K562 (cell line): Measurements from ENCODE around the gene IBA57. TPM values are rescaled to one million over a fixed set of nuclear protein-coding genes. Genes with fewer than 3 reads are reported as not detected.

Experiments used
- BHLHE40 ChIP-seq: IDR thresholded peaks from 2 replicates; pipeline ENCODE4 v1.6.1; 2011; ENCODE audit warnings: low read length, improper control_type of control experiment
- CBX3 ChIP-seq, 2 experiments: IDR thresholded peaks; 1 replicate in 1 of 2; 2 replicates in 1 of 2; pipeline ENCODE4 v1.6.1; 2012; ENCODE audit warnings: inconsistent platforms in 2 of 2, low read length in 2 of 2, borderline replicate concordance in 1 of 2, control low read depth in 1 of 2
- FOXJ3 ChIP-seq: sonication (generic); formaldehyde crosslinking; IDR thresholded peaks from 2 replicates; pipeline ENCODE4 v1.4.0; 2020; ENCODE audit warnings: mild to moderate bottlenecking, missing genetic modification reagents
- NFE2 ChIP-seq: IDR thresholded peaks from 2 replicates; pipeline ENCODE4 v1.6.1; 2014; ENCODE audit warnings: antibody characterized with exemption, low read depth
- POLR3A ChIP-seq: IDR thresholded peaks from 2 replicates; pipeline ENCODE4 v1.6.1; 2011; ENCODE audit warnings: borderline replicate concordance, mild to moderate bottlenecking, moderate library complexity; ENCODE audit not compliant: insufficient read length, insufficient read depth; ENCODE audit errors: extremely low read depth
- SMARCC2 ChIP-seq: fragments of 450-650 bp; IDR thresholded peaks from 2 replicates; pipeline ENCODE4 v1.6.1; 2017; ENCODE audit warnings: antibody characterized with exemption, moderate library complexity, mild to moderate bottlenecking, low read depth
- SRF ChIP-seq, 2 experiments: fragments of 250-450, 450-650 bp in 1 of 2; sonication (Bioruptor Pico) in 1 of 2; sonication (generic) in 1 of 2; formaldehyde crosslinking; IDR thresholded peaks; 2 replicates each; pipeline versions ENCODE4 v1.5.0 to v1.5.1; 2020 to 2022; ENCODE audit warnings: mild to moderate bottlenecking in 1 of 2, missing genetic modification reagents in 1 of 2
- polyA plus RNA-seq, 8 experiments: library from polyadenylated mRNA; depleted of rRNA in 4 of 8; stranded (reverse) in 5 of 8; unstranded in 3 of 8; fragments of >200 nt; fragmentation: Nextera tagmentation in 2 of 8; fragmentation: Illumina TruSeq in 1 of 8; extraction: Ambion mirVana in 2 of 8; extraction: Trizol in 1 of 8; gene quantifications; 2 replicates each; pipeline versions ENCODE4 v1.2.1 to v1.2.3, GENCODE V29; 2011 to 2014; ENCODE audit warnings: inconsistent platforms in 1 of 8, missing spikeins in 1 of 8
- total RNA-seq, 7 experiments: library from RNA; depleted of rRNA in 6 of 7; stranded (reverse); fragments of >200 nt in 6 of 7; fragmentation: Illumina TruSeq in 2 of 7; extraction: Trizol in 2 of 7; gene quantifications; 2 replicates each; pipeline versions ENCODE4 v1.2.1 to v1.2.3, GENCODE V29; 2011 to 2021; ENCODE audit warnings: low replicate concordance in 1 of 7
- TF ChIP-seq, protein P1 (sequence below), 2 experiments: fragments of 450-650 bp; formaldehyde crosslinking in 1 of 2; IDR thresholded peaks; 2 replicates each; pipeline versions ENCODE4 v1.4.0 to v1.6.1; 2014 to 2020; ENCODE audit warnings: mild to moderate bottlenecking in 2 of 2, borderline replicate concordance in 1 of 2, low read depth in 1 of 2
- TF ChIP-seq, protein P2 (sequence below): sonication (generic); formaldehyde crosslinking; IDR thresholded peaks from 2 replicates; pipeline ENCODE4 v1.5.0; 2020; ENCODE audit warnings: missing genetic modification reagents
- TF ChIP-seq, protein P3 (sequence below): fragments of 450-650 bp; IDR thresholded peaks from 2 replicates; pipeline ENCODE4 v1.6.1; 2016
- TF ChIP-seq, protein P4 (sequence below): fragments of 200-800 bp; sonication (Bioruptor generic); IDR thresholded peaks from 2 replicates; pipeline ENCODE4 v1.6.1; 2017; ENCODE audit warnings: missing genetic modification characterization, missing compliant biosample characterization

Gene IBA57
- total and polyA plus RNA-seq, 9 of the 15 experiments (the other 6 are each of a cell fraction or from before 2014, with no cell fraction given), result 0.77 to 15.5 (median 2.7) TPM

DNA sequence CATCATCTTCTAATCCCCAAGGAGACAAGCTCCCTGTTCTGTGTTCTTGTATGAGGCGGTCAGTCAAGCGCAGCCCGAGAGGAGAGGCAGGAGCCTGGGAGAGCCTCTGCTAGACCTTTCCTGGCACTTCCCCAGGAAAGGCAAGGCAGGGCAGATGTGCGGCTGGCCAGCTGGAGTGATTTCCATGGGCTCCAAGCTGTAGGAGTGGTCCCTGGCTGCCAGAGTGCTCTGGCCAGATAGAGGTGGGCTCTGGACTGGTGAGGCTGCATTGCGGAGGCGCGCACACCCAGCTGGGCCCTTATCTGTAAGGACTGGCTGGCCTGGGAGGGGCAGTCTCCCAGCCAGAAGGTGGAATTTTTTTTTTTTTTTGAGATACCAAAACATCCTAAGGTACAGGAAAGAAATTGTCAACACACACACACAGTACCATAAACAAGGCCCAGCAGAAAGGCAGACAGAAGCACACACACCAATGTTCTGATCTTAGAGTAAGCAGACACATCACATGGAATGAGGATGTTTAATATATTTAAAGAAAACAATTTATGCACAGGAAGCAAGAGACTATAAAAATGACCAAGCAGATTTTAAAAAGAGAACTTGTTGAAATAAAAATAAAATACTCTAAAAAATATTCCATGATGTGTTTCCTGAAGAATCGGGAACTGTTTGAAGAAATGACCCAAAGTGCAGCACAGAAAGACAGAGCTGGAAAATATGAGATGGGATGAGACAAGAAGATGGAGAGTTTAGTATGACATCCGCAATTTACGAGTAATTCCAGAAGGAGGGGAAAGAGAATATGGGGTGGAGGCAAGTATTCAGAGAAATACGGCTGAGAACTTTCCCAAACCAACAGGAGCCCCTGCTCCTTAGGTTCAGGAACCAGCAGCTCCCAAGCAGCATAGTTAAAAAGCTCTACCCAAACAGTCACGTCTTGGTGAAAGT lies 13.4 kb downstream of the IBA57 start (continued):
- TF ChIP-seq, protein P1, sequence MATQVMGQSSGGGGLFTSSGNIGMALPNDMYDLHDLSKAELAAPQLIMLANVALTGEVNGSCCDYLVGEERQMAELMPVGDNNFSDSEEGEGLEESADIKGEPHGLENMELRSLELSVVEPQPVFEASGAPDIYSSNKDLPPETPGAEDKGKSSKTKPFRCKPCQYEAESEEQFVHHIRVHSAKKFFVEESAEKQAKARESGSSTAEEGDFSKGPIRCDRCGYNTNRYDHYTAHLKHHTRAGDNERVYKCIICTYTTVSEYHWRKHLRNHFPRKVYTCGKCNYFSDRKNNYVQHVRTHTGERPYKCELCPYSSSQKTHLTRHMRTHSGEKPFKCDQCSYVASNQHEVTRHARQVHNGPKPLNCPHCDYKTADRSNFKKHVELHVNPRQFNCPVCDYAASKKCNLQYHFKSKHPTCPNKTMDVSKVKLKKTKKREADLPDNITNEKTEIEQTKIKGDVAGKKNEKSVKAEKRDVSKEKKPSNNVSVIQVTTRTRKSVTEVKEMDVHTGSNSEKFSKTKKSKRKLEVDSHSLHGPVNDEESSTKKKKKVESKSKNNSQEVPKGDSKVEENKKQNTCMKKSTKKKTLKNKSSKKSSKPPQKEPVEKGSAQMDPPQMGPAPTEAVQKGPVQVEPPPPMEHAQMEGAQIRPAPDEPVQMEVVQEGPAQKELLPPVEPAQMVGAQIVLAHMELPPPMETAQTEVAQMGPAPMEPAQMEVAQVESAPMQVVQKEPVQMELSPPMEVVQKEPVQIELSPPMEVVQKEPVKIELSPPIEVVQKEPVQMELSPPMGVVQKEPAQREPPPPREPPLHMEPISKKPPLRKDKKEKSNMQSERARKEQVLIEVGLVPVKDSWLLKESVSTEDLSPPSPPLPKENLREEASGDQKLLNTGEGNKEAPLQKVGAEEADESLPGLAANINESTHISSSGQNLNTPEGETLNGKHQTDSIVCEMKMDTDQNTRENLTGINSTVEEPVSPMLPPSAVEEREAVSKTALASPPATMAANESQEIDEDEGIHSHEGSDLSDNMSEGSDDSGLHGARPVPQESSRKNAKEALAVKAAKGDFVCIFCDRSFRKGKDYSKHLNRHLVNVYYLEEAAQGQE (IDR thresholded peaks at IDR 0.05; ENCODE audit: borderline replicate concordance), result peak; percentile 22; the same call in 1 of the 2 replicates
- TF ChIP-seq, protein P1 (CRISPR knock-in tag; IDR thresholded peaks at IDR 0.05; ENCODE audit: low read depth), result no peak
- 0 out of 2 replicates have a peak, but pooled peaks have one; percentile 29 for TF ChIP-seq NFE2
- TF ChIP-seq FOXJ3 (CRISPR knock-in tag), result no peak
- TF ChIP-seq, protein P2, sequence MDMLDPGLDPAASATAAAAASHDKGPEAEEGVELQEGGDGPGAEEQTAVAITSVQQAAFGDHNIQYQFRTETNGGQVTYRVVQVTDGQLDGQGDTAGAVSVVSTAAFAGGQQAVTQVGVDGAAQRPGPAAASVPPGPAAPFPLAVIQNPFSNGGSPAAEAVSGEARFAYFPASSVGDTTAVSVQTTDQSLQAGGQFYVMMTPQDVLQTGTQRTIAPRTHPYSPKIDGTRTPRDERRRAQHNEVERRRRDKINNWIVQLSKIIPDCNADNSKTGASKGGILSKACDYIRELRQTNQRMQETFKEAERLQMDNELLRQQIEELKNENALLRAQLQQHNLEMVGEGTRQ (CRISPR knock-in tag), result no peak
- peak; percentile 87; the same call in 1 of the 2 replicates for TF ChIP-seq SMARCC2
- peak; percentile 71 for TF ChIP-seq BHLHE40
- TF ChIP-seq SRF (CRISPR knock-in tag; IDR thresholded peaks at IDR 0.05), result no peak
- TF ChIP-seq, protein P3, sequence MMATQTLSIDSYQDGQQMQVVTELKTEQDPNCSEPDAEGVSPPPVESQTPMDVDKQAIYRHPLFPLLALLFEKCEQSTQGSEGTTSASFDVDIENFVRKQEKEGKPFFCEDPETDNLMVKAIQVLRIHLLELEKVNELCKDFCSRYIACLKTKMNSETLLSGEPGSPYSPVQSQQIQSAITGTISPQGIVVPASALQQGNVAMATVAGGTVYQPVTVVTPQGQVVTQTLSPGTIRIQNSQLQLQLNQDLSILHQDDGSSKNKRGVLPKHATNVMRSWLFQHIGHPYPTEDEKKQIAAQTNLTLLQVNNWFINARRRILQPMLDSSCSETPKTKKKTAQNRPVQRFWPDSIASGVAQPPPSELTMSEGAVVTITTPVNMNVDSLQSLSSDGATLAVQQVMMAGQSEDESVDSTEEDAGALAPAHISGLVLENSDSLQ, result peak; percentile 25; the same call in 1 of the 2 replicates
- peak in 1 of 2 experiments; percentile 59; a peak in 1 of 3 replicates for TF ChIP-seq CBX3 (IDR thresholded peaks at IDR 0.05; ENCODE audit: borderline replicate concordance in 1 of 2, low read length in 2 of 2)
- TF ChIP-seq POLR3A, result no peak
- TF ChIP-seq, protein P4, sequence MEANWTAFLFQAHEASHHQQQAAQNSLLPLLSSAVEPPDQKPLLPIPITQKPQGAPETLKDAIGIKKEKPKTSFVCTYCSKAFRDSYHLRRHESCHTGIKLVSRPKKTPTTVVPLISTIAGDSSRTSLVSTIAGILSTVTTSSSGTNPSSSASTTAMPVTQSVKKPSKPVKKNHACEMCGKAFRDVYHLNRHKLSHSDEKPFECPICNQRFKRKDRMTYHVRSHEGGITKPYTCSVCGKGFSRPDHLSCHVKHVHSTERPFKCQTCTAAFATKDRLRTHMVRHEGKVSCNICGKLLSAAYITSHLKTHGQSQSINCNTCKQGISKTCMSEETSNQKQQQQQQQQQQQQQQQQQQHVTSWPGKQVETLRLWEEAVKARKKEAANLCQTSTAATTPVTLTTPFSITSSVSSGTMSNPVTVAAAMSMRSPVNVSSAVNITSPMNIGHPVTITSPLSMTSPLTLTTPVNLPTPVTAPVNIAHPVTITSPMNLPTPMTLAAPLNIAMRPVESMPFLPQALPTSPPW (CRISPR knock-in tag), result peak; percentile 72; the same call in 1 of the 2 replicates
